Body of pancreas (tissue), 4 donors: ENCODE measurements around the gene CDK19. TPM values are rescaled to one million over a fixed set of nuclear protein-coding genes. Genes with fewer than 3 reads are reported as not detected.
"Not testable (repeated sequence)": the region's sequence is repeated elsewhere in the genome, so short reads cannot be mapped to it uniquely, and the experiment has no call there.

Source experiments
- ATAC-seq: fragments of 150-250 bp; one replicate; pipeline ENCODE4 v1.9.1; 2016
- DNase-seq, 4 donors: peaks; one replicate each; pipeline ENCODE4 v3.0.0-alpha.2; 2019
- H3K27ac ChIP-seq, 4 donors: fragments of 200-600 bp; sonication (generic); 1 replicate in 3 of 4; 2 replicates in 1 of 4; pipeline versions ENCODE4 v1.5.1 to v1.6.1; 2016 to 2019; ENCODE audit warnings: mild to moderate bottlenecking in 1 of 4, mixed read lengths in 1 of 4, moderate library complexity in 1 of 4
- H3K27me3 ChIP-seq, 2 donors: fragments of 200-600 bp; sonication (generic); one replicate each; pipeline ENCODE4 v1.6.0; 2016; ENCODE audit warnings: mild to moderate bottlenecking in 1 of 2
- H3K36me3 ChIP-seq, 2 donors: fragments of 200-600 bp; sonication (generic); replicated peaks in 1 of 2; 2 replicates each; pipeline ENCODE4 v1.5.1; 2016; ENCODE audit warnings: low read depth in 2 of 2; ENCODE audit not compliant: insufficient read depth in 1 of 2
- H3K4me1 ChIP-seq: fragments of 200-600 bp; sonication (generic); one replicate; pipeline ENCODE4 v1.6.0; 2016
- H3K4me3 ChIP-seq, 2 donors: fragments of 200-600 bp; sonication (generic); 1 replicate in 1 of 2; 2 replicates in 1 of 2; pipeline ENCODE4 v1.5.1; 2016 to 2019
- H3K9me3 ChIP-seq, 3 donors: fragments of 200-600 bp; sonication (generic); 1 replicate in 2 of 3; 2 replicates in 1 of 3; pipeline ENCODE4 v1.5.1; 2016
- POLR2A ChIP-seq, 3 donors: fragments of 450-650 bp; IDR thresholded peaks; one replicate each; pipeline ENCODE4 v1.6.1; 2016; ENCODE audit warnings: antibody characterized with exemption in 3 of 3, mild to moderate bottlenecking in 2 of 3
- WGBS, 2 donors: methylation state at CpG; one replicate each; pipeline ENCODE4 v1.1.5; 2017; 5-methylcytosine and 5-hydroxymethylcytosine counted together
- intact Hi-C: fragments of 100-400 bp; cut with DNase I; formaldehyde crosslinking; loops from one replicate; pipeline ENCODE4 v1.15.1; 2023
- total RNA-seq, 2 donors: library from RNA; depleted of rRNA; stranded (reverse); fragments of >200 nt; gene quantifications; one replicate each; pipeline ENCODE4 v1.1.0, GENCODE V29; 2016
- TF ChIP-seq, protein P1 (sequence below), 7 experiments: fragments of 450-650 bp in 4 of 7; fragments of 200-600 bp in 3 of 7; sonication (generic) in 3 of 7; IDR thresholded peaks; one replicate each; pipeline ENCODE4 v1.5.1; 2016 to 2019; ENCODE audit warnings: antibody characterized with exemption in 7 of 7

CDK19 gene
- total RNA-seq, 2 donors from 2014 or later, result 4.0 to 8.0 TPM

GRCh38 chr6:110810896-110811586, 4.2 kb downstream of the CDK19 start:
- Histone ChIP-seq H3K9me3 (no peaks in the 10 kb centered on the region), H3K27me3 (no peaks in the 10 kb centered on the region), H3K27ac (no peak overlapping the region), H3K4me1 (peaks cover 10% of the 10 kb centered on the region), H3K4me3 (no peak overlapping the region), H3K36me3 (no peaks in the 10 kb centered on the region)
- DNase-seq (no peak), ATAC-seq (no peak)
- 88 to 90% methylated on average over 10 of the region's 10 CpGs for WGBS, 2 donors
- intact Hi-C loops, result loop anchor here (10.0 kb wide), 1 partner anchor 64 kb away; the partner anchor contains the start of gene AMD1
- TF ChIP-seq, protein P1, sequence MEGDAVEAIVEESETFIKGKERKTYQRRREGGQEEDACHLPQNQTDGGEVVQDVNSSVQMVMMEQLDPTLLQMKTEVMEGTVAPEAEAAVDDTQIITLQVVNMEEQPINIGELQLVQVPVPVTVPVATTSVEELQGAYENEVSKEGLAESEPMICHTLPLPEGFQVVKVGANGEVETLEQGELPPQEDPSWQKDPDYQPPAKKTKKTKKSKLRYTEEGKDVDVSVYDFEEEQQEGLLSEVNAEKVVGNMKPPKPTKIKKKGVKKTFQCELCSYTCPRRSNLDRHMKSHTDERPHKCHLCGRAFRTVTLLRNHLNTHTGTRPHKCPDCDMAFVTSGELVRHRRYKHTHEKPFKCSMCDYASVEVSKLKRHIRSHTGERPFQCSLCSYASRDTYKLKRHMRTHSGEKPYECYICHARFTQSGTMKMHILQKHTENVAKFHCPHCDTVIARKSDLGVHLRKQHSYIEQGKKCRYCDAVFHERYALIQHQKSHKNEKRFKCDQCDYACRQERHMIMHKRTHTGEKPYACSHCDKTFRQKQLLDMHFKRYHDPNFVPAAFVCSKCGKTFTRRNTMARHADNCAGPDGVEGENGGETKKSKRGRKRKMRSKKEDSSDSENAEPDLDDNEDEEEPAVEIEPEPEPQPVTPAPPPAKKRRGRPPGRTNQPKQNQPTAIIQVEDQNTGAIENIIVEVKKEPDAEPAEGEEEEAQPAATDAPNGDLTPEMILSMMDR (IDR thresholded peaks at IDR 0.05), result no peak
- TF ChIP-seq POLR2A (IDR thresholded peaks at IDR 0.05), result no peak

GRCh38 chr6:110809792-110810191, 5.5 kb downstream of the CDK19 start:
- H3K27me3 ChIP-seq, result no peaks in the 10 kb centered on the region
- no peak overlapping the region for H3K27ac ChIP-seq
- H3K9me3 ChIP-seq, result no peaks in the 10 kb centered on the region
- H3K4me3 ChIP-seq, result no peak overlapping the region
- DNase-seq, result no peak
- no peak for TF ChIP-seq POLR2A (IDR thresholded peaks at IDR 0.05)
- TF ChIP-seq, protein P1 (IDR thresholded peaks at IDR 0.05), result no peak
- intact Hi-C loops, result loop anchor here (10.0 kb wide), 1 partner anchor 65 kb away; the partner anchor contains the start of gene AMD1
- WGBS, 2 donors, result 69 to 76% methylated on average over 2 of the region's 2 CpGs
- H3K36me3 ChIP-seq, result no peaks in the 10 kb centered on the region
- peaks cover 10% of the 10 kb centered on the region for H3K4me1 ChIP-seq
- ATAC-seq, result no peak

DNA sequence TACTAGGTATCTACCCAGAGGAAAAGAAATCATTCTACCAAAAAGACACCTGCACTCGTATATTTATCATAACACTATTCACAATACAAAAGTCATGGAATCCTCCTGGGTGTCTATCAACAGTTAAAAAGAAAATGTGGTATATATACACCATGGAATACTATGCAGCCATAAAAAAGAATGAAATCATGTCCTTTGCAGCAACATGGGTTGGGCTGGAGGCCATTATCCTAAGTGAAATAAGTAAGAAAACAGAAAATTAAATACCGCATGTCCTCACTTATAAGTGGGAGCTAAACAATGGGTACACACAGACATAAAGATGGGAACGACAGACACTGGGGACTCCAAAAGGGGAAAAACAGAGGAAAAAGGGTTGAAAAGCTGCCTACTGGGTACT, 13.1 kb downstream of the CDK19 start:
- H3K27me3 ChIP-seq, ATAC-seq, H3K9me3 ChIP-seq, H3K4me3 ChIP-seq, H3K27ac ChIP-seq, intact Hi-C loops, DNase-seq, H3K36me3 ChIP-seq, H3K4me1 ChIP-seq: not testable (repeated sequence)
- WGBS, 2 donors, result 95% methylated on average over 3 of the region's 3 CpGs

DNA sequence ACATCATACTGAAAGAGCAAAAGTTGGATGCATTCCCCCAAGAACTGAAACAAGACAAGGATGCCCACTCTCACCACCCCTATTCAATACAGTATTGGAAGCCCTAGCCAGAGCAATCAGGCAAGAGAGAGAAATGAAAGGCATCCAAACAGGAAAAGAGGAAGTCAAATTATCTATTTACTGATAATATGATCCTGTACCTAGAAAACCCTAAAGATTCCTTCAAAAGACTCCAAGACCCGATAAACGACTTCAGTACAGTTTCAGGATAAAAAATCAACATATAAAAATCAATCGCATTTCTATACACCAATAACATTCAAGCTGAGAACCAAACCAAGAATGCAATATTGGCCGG, 14.5 kb downstream of the CDK19 start:
- DNase-seq (no peak), ATAC-seq (no peak)
- no peaks in the 10 kb centered on the region for H3K27me3 ChIP-seq
- no peak overlapping the region for H3K27ac ChIP-seq
- no peak overlapping the region for H3K4me3 ChIP-seq
- no peaks in the 10 kb centered on the region for H3K36me3 ChIP-seq
- intact Hi-C loops, result no loop called here
- TF ChIP-seq, protein P1 (IDR thresholded peaks at IDR 0.05), result no peak
- no peak for TF ChIP-seq POLR2A (IDR thresholded peaks at IDR 0.05)
- 85 to 96% methylated on average over 4 of the region's 4 CpGs for WGBS, 2 donors
- H3K4me1 ChIP-seq, result no peaks in the 10 kb centered on the region
- H3K9me3 ChIP-seq, result no peaks in the 10 kb centered on the region

- H3K9me3 ChIP-seq, result no peaks in the 10 kb centered on the region
- no peaks in the 10 kb centered on the region for H3K36me3 ChIP-seq
- H3K4me3 ChIP-seq, result no peak overlapping the region
- H3K27me3 ChIP-seq, result no peaks in the 10 kb centered on the region
- H3K27ac ChIP-seq, result no peak overlapping the region
- intact Hi-C loops, result no loop called here
- 92% methylated on average over 5 of the region's 5 CpGs for WGBS, 2 donors
- TF ChIP-seq, protein P1 (IDR thresholded peaks at IDR 0.05), result no peak
- TF ChIP-seq POLR2A (IDR thresholded peaks at IDR 0.05), result no peak
- ATAC-seq (no peak), DNase-seq (no peak)
- no peaks in the 10 kb centered on the region for H3K4me1 ChIP-seq
Observed at GRCh38 chr6:110800196-110800838, 15.0 kb downstream of the CDK19 start.
